HCT116 (cell line): ENCODE measurements around the gene WSCD2. TPM values are rescaled to one million over a fixed set of nuclear protein-coding genes. Genes with fewer than 3 reads are reported as not detected.

Source experiments
- ATAC-seq: fragments of 200-7000 bp; cut with Tn5 transposase; 2 replicates; pipeline ENCODE4 v1.9.1; 2020; ENCODE audit warnings: mild to moderate bottlenecking, moderate library complexity
- BruUV-seq: library from RNA; stranded (reverse); fragments of 400-500 nt; replicated peaks from 2 replicates; lab custom pipeline; 2021; lab: Mats Ljungman, UMichigan
- CTCF ChIA-PET: fragments of 300-600 bp; sonication (Branson Sonifier 250); formaldehyde crosslinking; loops from one replicate; lab custom pipeline; 2021; ENCODE audit warnings: antibody characterized with exemption; lab: Charles Lee
- POLR2A ChIA-PET: fragments of 300-600, 350-600 bp; sonication (Branson Sonifier 250); formaldehyde crosslinking; loops from one replicate; lab custom pipeline; 2021; ENCODE audit warnings: antibody characterized with exemption; lab: Charles Lee
- RAD21 ChIA-PET, 2 experiments: fragments of 300-600 bp; sonication (Branson Sonifier 250); formaldehyde crosslinking; loops; one replicate each; lab custom pipeline; 2023; ENCODE audit warnings: low total read pairs in 2 of 2; ENCODE audit not compliant: uncharacterized antibody in 2 of 2, unreplicated experiment in 2 of 2, low non-redundant PET in 1 of 2; lab: Charles Lee
- DNase-seq: peaks from one replicate; pipeline ENCODE4 v3.0.0-alpha.2; 2010; ENCODE audit warnings: low read depth, low spot score
- H2AFZ ChIP-seq: fragments of 200-600 bp; shearing (Covaris generic), sonication (generic); 2 replicates; pipeline ENCODE4 v1.6.1; 2017; ENCODE audit warnings: low read depth, mixed run types, mixed read lengths, antibody characterized with exemption, low read length; ENCODE audit not compliant: poor library complexity, severe bottlenecking
- H3K27ac ChIP-seq: 2 replicates; pipeline ENCODE4 v1.5.1; 2012; ENCODE audit warnings: low read depth, low read length
- H3K27me3 ChIP-seq: fragments of 200-600 bp; sonication (generic); 2 replicates; pipeline ENCODE4 v1.6.1; 2016; ENCODE audit warnings: mixed run types, low read length, mixed read lengths; ENCODE audit not compliant: insufficient read depth
- H3K36me3 ChIP-seq, 2 experiments: fragments of 200-500 bp in 1 of 2; fragments of 200-600 bp in 1 of 2; sonication (Bioruptor generic) in 1 of 2; sonication (generic) in 1 of 2; 2 replicates each; pipeline versions ENCODE4 v1.5.1 to v1.6.1; 2014 to 2016; ENCODE audit warnings: low read length in 2 of 2, inconsistent platforms in 1 of 2, mixed read lengths in 1 of 2, mixed run types in 1 of 2; ENCODE audit not compliant: insufficient read depth in 2 of 2, control insufficient read depth in 1 of 2
- H3K4me1 ChIP-seq, 2 experiments: fragments of 200-600 bp in 1 of 2; sonication (generic) in 1 of 2; 2 replicates each; pipeline versions ENCODE4 v1.5.1 to v1.6.1; 2012 to 2017; ENCODE audit warnings: low read length in 2 of 2, inconsistent platforms in 1 of 2, mild to moderate bottlenecking in 1 of 2, mixed read lengths in 1 of 2, mixed run types in 1 of 2, moderate library complexity in 1 of 2; ENCODE audit not compliant: insufficient read depth in 2 of 2, control insufficient read depth in 1 of 2
- H3K4me2 ChIP-seq: fragments of 200-600 bp; sonication (generic); 2 replicates; pipeline ENCODE4 v1.6.1; 2017; ENCODE audit warnings: mixed run types, low read length, mixed read lengths
- H3K4me3 ChIP-seq, 2 experiments: fragments of 200-600 bp in 1 of 2; sonication (generic) in 1 of 2; replicated peaks in 1 of 2; 2 replicates each; pipeline ENCODE4 v1.5.1; 2011 to 2016; ENCODE audit warnings: low read length in 2 of 2, control low read depth in 1 of 2, low read depth in 1 of 2, mild to moderate bottlenecking in 1 of 2, mixed read lengths in 1 of 2, mixed run types in 1 of 2
- H3K79me2 ChIP-seq: fragments of 200-600 bp; sonication (generic); 2 replicates; pipeline ENCODE4 v1.6.1; 2017; ENCODE audit warnings: mild to moderate bottlenecking, mixed run types, low read length, moderate library complexity, mixed read lengths; ENCODE audit not compliant: insufficient read depth
- H3K9ac ChIP-seq: fragments of 200-600 bp; sonication (generic); 2 replicates; pipeline ENCODE4 v1.6.1; 2016; ENCODE audit warnings: low read length, mixed read lengths
- H3K9me2 ChIP-seq: fragments of 200-600 bp; sonication (generic), shearing (Covaris generic); 2 replicates; pipeline ENCODE4 v1.6.1; 2017; ENCODE audit warnings: mixed run types, mild to moderate bottlenecking, moderate library complexity; ENCODE audit not compliant: insufficient read depth
- H3K9me3 ChIP-seq, 2 experiments: fragments of 200-500 bp in 1 of 2; fragments of 200-600 bp in 1 of 2; sonication (Bioruptor generic) in 1 of 2; sonication (generic) in 1 of 2; 2 replicates each; pipeline ENCODE4 v1.6.1; 2014 to 2017; ENCODE audit warnings: low read length in 2 of 2, mixed read lengths in 2 of 2, inconsistent platforms in 1 of 2, low read depth in 1 of 2, mild to moderate bottlenecking in 1 of 2, mixed run types in 1 of 2, moderate library complexity in 1 of 2; ENCODE audit not compliant: control insufficient read depth in 1 of 2, insufficient read depth in 1 of 2
- H4K20me1 ChIP-seq: fragments of 200-600 bp; sonication (generic), shearing (Covaris generic); 2 replicates; pipeline ENCODE4 v1.6.1; 2017; ENCODE audit warnings: mixed run types, mild to moderate bottlenecking, moderate library complexity; ENCODE audit not compliant: insufficient read depth
- EZH2 ChIP-seq: fragments of 200-600 bp; sonication (generic); IDR thresholded peaks from 2 replicates; pipeline ENCODE4 v1.6.1; 2017; ENCODE audit warnings: antibody characterized with exemption, mixed run types
- JUND ChIP-seq: IDR thresholded peaks from 2 replicates; pipeline ENCODE4 v1.6.1; 2012
- POLR2AphosphoS5 ChIP-seq: IDR thresholded peaks from 2 replicates; pipeline ENCODE4 v1.6.1; 2011; ENCODE audit warnings: mild to moderate bottlenecking, low read depth, low read length, moderate library complexity
- SRF ChIP-seq: IDR thresholded peaks from 2 replicates; pipeline ENCODE4 v1.6.1; 2012; ENCODE audit warnings: low read depth
- ZFX ChIP-seq: fragments of 450-650 bp; IDR thresholded peaks from 2 replicates; pipeline ENCODE4 v1.6.1; 2017
- intact Hi-C: fragments of 100-400 bp; cut with micrococcal nuclease; formaldehyde crosslinking; loops from 2 replicates; pipeline ENCODE4 v1.10.0; 2022
- total RNA-seq: library from RNA; stranded (reverse); gene quantifications from one replicate; pipeline ENCODE4 v1.2.1, GENCODE V29; 2021; ENCODE audit not compliant: unreplicated experiment

The WSCD2 gene
- total RNA-seq, 1 experiment from 2014 or later = 0.05 TPM

DNA sequence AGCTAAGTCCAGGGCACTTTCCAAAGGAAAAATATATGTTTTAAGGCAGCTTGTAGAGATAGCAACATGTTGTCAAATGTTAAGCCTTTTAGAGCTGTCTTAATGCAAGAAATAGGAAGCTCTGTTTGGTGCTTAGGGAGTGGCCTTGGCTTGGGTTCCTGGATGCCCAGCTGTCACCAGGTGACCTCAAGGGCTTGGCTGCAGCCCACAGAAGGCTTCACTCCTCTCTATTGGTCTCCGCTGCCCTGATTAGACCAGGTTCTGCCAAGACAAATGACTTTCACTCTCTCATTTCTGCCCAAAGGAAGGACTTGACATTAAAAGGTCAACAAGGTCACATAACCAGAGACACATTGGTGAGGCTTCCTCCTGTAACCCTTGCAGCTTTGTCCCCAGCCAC is 76.8 kb downstream of the WSCD2 start:
- BruUV-seq = no TSS peak
- Histone ChIP-seq H3K36me3 (no peaks in the 10 kb centered on the region), H3K9me2 (no peaks in the 10 kb centered on the region), H3K27me3 (peaks cover 40% of the 10 kb centered on the region), H3K79me2 (no peaks in the 10 kb centered on the region), H3K4me3 (no peak overlapping the region), H3K4me2 (no peak overlapping the region), H3K9ac (no peak overlapping the region), H2AFZ (no peak overlapping the region), H4K20me1 (no peaks in the 10 kb centered on the region), H3K9me3 (peaks cover 7 to 10% of the 10 kb centered on the region in 2 experiments; a peak in 2 of 4 replicates), H3K27ac (no peak overlapping the region), H3K4me1 (no peaks in the 10 kb centered on the region)
- ChIA-PET RAD21 (no interaction called here), CTCF (no interaction called here), POLR2A (no interaction called here)
- no peak for ATAC-seq
- no peak for TF ChIP-seq POLR2AphosphoS5
- TF ChIP-seq ZFX = no peak
- intact Hi-C loops = no loop called here
- DNase-seq = no peak

DNA sequence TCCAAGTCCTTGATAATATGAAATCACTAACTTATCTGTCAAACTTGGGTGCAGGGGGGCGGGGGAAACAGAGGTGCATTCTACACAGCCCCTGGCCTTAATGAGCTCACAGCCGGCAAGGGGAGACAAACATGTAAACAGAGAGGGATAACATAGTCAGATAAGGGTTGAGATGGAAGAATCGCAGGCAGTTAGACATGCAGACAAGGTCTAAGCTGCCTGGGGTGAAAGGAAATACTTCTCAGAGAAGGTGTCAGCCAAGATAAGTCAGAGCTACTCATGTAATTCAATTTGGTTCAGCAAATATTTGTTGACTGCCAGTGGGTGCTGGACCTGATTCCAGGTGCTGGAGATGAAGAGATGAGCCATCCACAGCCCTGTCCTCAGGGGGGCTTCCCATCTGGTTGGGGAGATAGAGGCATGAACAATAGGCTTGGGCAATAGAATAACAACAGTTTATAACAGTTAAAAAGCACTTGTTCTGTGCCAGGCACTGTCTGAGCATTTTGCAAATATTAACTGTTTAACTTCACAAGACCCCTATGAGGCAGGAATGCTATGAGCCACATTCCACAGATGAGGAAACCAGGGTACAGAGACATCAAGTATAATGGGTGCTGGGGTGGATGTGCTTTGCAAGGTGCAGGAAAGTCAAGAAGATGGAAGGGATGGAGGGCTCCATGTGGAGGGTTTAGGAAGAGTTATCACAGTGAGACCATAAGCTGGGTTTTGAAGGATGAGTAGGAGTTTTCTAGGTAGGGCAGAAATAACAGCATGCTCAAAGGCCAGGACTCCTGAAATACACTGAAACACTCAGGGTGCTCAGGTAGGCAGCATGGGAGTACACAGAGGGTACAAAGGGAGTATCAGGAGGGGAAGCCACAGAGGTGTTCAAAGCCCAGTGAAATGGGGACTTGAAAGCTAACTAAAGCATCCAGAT is 79.0 kb downstream of the WSCD2 start:
- Histone ChIP-seq H3K4me3 (no peak overlapping the region), H3K4me1 (no peaks in the 10 kb centered on the region), H4K20me1 (no peaks in the 10 kb centered on the region), H2AFZ (no peak overlapping the region), H3K9me3 (peaks cover 7 to 8% of the 10 kb centered on the region in 2 experiments; a peak in 2 of 4 replicates), H3K79me2 (no peaks in the 10 kb centered on the region), H3K9ac (no peak overlapping the region), H3K9me2 (no peaks in the 10 kb centered on the region), H3K27ac (no peak overlapping the region), H3K4me2 (no peak overlapping the region), H3K27me3 (peaks cover 23% of the 10 kb centered on the region), H3K36me3 (no peaks in the 10 kb centered on the region)
- POLR2A ChIA-PET = no interaction called here
- BruUV-seq = no TSS peak
- intact Hi-C loops = no loop called here
- CTCF ChIA-PET = interaction anchor here (0.9 kb wide), 1 partner anchor 215 kb away, joined by 3 read pairs; no protein-coding TSS in a partner anchor
- TF ChIP-seq SRF (no peak), ZFX (no peak), JUND (no peak), EZH2 (no peak)
- ATAC-seq (no peak), DNase-seq (no peak)
- RAD21 ChIA-PET = no interaction called here
